Fibroblast of pulmonary artery (primary cell): ENCODE results near the gene FBXO28.

Experiments used
- DNase-seq: peaks from one replicate; pipeline ENCODE4 v3.0.0-alpha.2; 2010; ENCODE audit warnings: low read depth
- H3K4me3 ChIP-seq: replicated peaks from 2 replicates; pipeline ENCODE4 v1.5.1; 2011; ENCODE audit warnings: low read depth, mild to moderate bottlenecking, control low read depth, low read length, moderate library complexity
- CTCF ChIP-seq: IDR thresholded peaks from 2 replicates; pipeline ENCODE4 v1.5.1; 2011; ENCODE audit warnings: mild to moderate bottlenecking, control low read depth, low read length, inconsistent platforms; ENCODE audit errors: missing control alignments

FBXO28 gene

DNA sequence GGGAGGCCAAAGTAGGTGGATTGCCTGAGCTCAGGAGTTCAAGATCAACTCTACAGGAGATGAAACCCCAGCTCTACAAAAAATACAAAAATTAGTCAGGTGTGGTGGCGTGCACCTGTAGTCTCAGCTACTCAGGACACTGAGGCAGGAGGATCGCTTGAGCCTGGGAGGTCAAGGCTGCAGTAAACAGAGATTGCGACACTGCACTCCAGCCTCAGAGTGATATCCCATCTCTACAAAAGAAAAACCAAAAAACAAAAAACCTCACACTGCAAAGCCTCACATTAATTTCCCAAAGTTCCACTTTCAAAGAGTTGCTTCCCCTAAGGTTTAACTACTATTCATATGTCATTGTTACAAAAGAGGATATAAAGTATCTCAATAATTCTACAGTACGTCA is 29.0 kb upstream of the FBXO28 start:
- no peak overlapping the region for H3K4me3 ChIP-seq
- TF ChIP-seq CTCF = no peak
- DNase-seq = no peak

GRCh38 chr1:224085421-224086108 is 28.3 kb upstream of the FBXO28 start:
- DNase-seq = no peak
- no peak for TF ChIP-seq CTCF
- no peak overlapping the region for H3K4me3 ChIP-seq

- DNase-seq = no peak
- TF ChIP-seq CTCF = no peak
These were observed 26.6 kb upstream of the FBXO28 start for GRCh38 chr1:224087286-224087794.

DNA sequence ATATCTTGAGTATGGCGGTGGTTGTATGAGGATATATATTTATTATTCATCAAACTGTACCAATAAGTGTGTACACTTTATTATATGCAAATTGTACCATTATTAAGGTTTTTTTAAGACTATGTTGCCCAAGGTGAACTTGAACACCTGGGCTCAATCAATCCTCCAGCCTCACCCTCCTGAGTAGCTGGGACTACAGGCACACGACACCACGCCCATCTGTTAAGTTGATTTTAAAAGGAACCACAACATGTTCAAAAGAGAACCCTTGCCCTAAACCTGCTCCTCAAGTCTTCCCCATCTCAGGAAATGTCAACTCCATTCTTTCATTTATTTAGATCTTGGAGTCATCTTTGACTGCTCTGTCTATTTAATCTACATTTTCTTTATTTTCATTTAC is 24.3 kb upstream of the FBXO28 start:
- DNase-seq = no peak
- TF ChIP-seq CTCF = no peak
- H3K4me3 ChIP-seq = no peak overlapping the region

More at GRCh38 chr1:224087286-224087794, 26.6 kb upstream of the FBXO28 start:
- no peak overlapping the region for H3K4me3 ChIP-seq

DNA sequence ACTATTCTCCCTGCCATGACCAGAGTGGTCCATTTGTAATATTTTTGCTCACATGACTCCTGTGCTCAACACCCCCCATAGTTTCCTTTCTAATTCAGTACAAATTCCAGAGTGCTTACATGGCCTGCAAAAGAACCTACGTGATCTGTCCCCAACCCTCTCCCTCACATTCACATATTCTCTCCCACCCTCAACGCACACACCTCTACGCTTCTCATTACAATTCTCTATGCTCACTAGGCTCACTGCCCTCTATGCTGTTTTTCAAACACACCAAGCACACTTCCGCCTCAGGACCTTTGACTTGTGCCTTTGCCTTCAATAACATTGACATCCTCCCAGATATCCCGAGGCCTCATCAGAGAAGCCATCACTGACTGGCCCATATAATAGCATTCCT is 23.8 kb upstream of the FBXO28 start:
- TF ChIP-seq CTCF = no peak
- H3K4me3 ChIP-seq = no peak overlapping the region
- no peak for DNase-seq

- no peak overlapping the region for H3K4me3 ChIP-seq
- no peak for TF ChIP-seq CTCF
- DNase-seq = no peak
These were observed 21.8 kb upstream of the FBXO28 start for GRCh38 chr1:224092111-224092510.

DNA sequence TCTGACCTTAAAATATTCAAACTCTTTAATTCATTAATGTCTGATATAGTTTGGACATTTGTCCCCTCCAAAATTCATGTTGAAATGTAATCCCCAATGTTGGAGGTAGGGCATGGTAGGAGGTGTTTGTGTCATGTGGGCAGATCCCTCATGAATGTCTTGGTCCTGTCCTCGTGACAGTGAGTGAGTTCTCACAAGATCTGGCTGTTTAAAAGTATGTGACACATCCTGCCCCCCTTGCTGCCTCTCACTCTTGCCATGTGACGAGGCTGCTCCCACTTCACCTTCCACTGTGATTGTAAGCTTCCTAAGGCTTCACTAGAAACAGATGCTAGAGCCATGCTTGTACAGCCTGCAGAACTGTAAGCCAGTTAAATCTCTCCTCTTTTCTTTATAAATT is 21.3 kb upstream of the FBXO28 start:
- no peak for TF ChIP-seq CTCF
- DNase-seq = no peak
- no peak overlapping the region for H3K4me3 ChIP-seq
